Loucy (cell line): ENCODE measurements around the gene GZF1.

Experiments
- H2AFZ ChIP-seq: fragments of 200-600 bp; sonication (generic); 2 replicates; pipeline ENCODE4 v1.6.0; 2016; ENCODE audit warnings: antibody characterized with exemption, mild to moderate bottlenecking, low read length, moderate library complexity
- H3F3A ChIP-seq: fragments of 200-600 bp; 2 replicates; pipeline ENCODE4 v1.6.0; 2016; ENCODE audit warnings: antibody characterized with exemption, low read depth, mild to moderate bottlenecking
- H3K27me3 ChIP-seq: fragments of 200-600 bp; sonication (generic); 2 replicates; pipeline ENCODE4 v1.6.1; 2014; ENCODE audit warnings: low read length, mild to moderate bottlenecking; ENCODE audit not compliant: insufficient read depth, poor library complexity, severe bottlenecking
- H3K36me3 ChIP-seq: fragments of 200-600 bp; sonication (generic); 2 replicates; pipeline ENCODE4 v1.6.1; 2016; ENCODE audit warnings: low read length; ENCODE audit not compliant: insufficient read depth
- H3K4me1 ChIP-seq: fragments of 200-600 bp; sonication (generic); 2 replicates; pipeline ENCODE4 v1.5.1; 2014; ENCODE audit warnings: low read length, mild to moderate bottlenecking; ENCODE audit not compliant: insufficient read depth, poor library complexity, severe bottlenecking
- H3K4me2 ChIP-seq: fragments of 200-600 bp; sonication (generic); 2 replicates; pipeline ENCODE4 v1.6.0; 2014; ENCODE audit warnings: antibody characterized with exemption, low read length, low read depth, mild to moderate bottlenecking; ENCODE audit not compliant: poor library complexity, severe bottlenecking
- H3K4me3 ChIP-seq: fragments of 200-600 bp; sonication (generic); 2 replicates; pipeline ENCODE4 v1.5.1; 2014; ENCODE audit warnings: low read length, mild to moderate bottlenecking, mixed read lengths; ENCODE audit not compliant: poor library complexity, severe bottlenecking
- H3K79me2 ChIP-seq: fragments of 200-600 bp; sonication (generic); 2 replicates; pipeline ENCODE4 v1.6.1; 2014; ENCODE audit warnings: low read length; ENCODE audit not compliant: insufficient read depth
- H3K9ac ChIP-seq: fragments of 200-600 bp; sonication (generic); 2 replicates; pipeline ENCODE4 v1.6.0; 2014; ENCODE audit warnings: mild to moderate bottlenecking, low read depth, low read length, moderate library complexity; ENCODE audit not compliant: poor library complexity, severe bottlenecking
- H3K9me2 ChIP-seq: fragments of 200-600 bp; sonication (generic); replicated peaks from 2 replicates; pipeline ENCODE4 v1.6.1; 2016; ENCODE audit warnings: low read depth, low read length, mixed read lengths
- H3K9me3 ChIP-seq: fragments of 200-600 bp; sonication (generic); 2 replicates; pipeline ENCODE4 v1.6.1; 2014; ENCODE audit warnings: mild to moderate bottlenecking, antibody characterized with exemption, low read length, low read depth; ENCODE audit not compliant: insufficient read depth
- H4K20me1 ChIP-seq: fragments of 200-600 bp; sonication (generic); 2 replicates; pipeline ENCODE4 v1.6.0; 2014; ENCODE audit warnings: antibody characterized with exemption, low read length, mild to moderate bottlenecking; ENCODE audit not compliant: insufficient read depth, poor library complexity, severe bottlenecking
- EZH2phosphoT487 ChIP-seq: fragments of 200-600 bp; IDR thresholded peaks from 2 replicates; pipeline ENCODE4 v1.6.1; 2018; ENCODE audit warnings: antibody characterized with exemption, mild to moderate bottlenecking, moderate library complexity, borderline replicate concordance
- TF ChIP-seq, protein P1 (sequence below): fragments of 200-600 bp; sonication (generic); conservative IDR thresholded peaks from 2 replicates; pipeline ENCODE4 v1.5.1; 2014; ENCODE audit warnings: mild to moderate bottlenecking, antibody characterized with exemption, low read length

The GZF1 gene

DNA sequence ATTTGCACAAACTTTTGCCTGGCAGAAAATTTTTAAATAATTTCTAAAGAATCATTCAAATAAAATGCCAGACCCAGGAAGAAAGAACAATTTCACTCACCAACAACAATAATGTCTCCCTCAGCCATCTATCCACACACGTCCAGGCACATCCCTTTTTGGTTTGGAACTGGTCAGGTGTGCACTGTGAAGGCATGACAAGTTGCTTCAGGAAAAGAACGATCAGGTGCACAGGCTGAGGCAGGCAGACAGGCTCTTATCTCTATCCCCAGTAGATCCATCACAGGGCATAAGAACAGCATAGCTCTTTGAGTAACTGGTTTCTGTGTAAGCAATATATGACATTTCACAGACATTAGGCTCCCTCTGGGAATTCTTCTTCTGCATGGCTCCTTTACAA lies 29.5 kb upstream of the GZF1 start:
- Histone ChIP-seq H3K4me1 (peaks cover 3% of the 10 kb centered on the region), H3K79me2 (no peaks in the 10 kb centered on the region), H3K9me3 (no peaks in the 10 kb centered on the region; the same call in 1 of the 2 replicates), H3K9me2 (no peaks in the 10 kb centered on the region), H3K9ac (no peak overlapping the region), H3K36me3 (no peaks in the 10 kb centered on the region), H2AFZ (no peak overlapping the region), H3K4me2 (no peak overlapping the region), H3F3A (no peaks in the 10 kb centered on the region), H3K27me3 (no peaks in the 10 kb centered on the region), H4K20me1 (no peaks in the 10 kb centered on the region), H3K4me3 (no peak overlapping the region)
- no peak for TF ChIP-seq EZH2phosphoT487
- TF ChIP-seq, protein P1, sequence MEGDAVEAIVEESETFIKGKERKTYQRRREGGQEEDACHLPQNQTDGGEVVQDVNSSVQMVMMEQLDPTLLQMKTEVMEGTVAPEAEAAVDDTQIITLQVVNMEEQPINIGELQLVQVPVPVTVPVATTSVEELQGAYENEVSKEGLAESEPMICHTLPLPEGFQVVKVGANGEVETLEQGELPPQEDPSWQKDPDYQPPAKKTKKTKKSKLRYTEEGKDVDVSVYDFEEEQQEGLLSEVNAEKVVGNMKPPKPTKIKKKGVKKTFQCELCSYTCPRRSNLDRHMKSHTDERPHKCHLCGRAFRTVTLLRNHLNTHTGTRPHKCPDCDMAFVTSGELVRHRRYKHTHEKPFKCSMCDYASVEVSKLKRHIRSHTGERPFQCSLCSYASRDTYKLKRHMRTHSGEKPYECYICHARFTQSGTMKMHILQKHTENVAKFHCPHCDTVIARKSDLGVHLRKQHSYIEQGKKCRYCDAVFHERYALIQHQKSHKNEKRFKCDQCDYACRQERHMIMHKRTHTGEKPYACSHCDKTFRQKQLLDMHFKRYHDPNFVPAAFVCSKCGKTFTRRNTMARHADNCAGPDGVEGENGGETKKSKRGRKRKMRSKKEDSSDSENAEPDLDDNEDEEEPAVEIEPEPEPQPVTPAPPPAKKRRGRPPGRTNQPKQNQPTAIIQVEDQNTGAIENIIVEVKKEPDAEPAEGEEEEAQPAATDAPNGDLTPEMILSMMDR: no peak

DNA sequence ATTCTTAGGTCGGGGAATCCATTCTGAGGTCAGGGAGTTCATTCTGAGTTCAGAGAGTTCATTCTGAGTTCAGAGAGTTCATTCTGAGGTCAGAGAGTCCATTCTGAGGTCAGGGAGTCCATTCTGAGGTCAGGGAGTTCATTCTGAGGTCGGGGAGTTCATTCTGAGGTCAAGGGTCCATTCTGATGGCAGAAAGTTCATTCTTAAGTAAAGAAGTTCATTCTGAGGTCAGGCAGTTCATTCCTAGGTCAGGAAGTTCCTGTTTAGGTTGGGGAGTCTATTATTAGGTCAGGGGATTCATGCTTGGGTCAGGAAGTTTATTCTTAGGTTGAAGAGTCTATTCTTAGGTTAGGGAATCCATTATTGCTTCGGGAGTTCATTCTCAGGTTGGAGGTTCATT lies 27.9 kb upstream of the GZF1 start:
- Histone ChIP-seq H2AFZ (no peak overlapping the region), H3K9me2 (no peaks in the 10 kb centered on the region), H3K27me3 (no peaks in the 10 kb centered on the region), H3F3A (no peaks in the 10 kb centered on the region), H3K9me3 (no peaks in the 10 kb centered on the region; the same call in 1 of the 2 replicates), H4K20me1 (no peaks in the 10 kb centered on the region), H3K4me1 (peaks cover 3% of the 10 kb centered on the region), H3K9ac (no peak overlapping the region), H3K79me2 (no peaks in the 10 kb centered on the region), H3K36me3 (no peaks in the 10 kb centered on the region), H3K4me3 (no peak overlapping the region), H3K4me2 (no peak overlapping the region)
- TF ChIP-seq EZH2phosphoT487: no peak
- TF ChIP-seq, protein P1: no peak

DNA sequence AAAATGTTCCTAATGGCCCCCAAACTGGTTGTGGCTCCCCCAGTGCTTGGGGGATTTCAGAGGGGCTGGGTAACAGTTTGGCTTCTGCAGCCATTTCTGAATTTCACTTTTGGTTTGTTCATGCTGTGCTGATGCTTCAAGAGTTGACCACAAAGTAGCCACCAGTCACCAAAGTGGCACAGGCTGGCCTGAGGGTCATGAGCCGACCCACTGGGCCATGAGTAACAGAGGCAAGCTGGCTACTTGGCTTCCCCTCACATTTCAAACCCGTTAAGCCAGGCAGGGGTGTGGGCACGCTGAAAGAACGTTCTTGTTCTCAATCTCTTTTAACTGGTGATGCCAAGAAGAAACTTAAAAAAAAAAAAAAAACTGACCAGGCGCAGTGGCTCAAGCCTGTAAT lies 26.5 kb upstream of the GZF1 start:
- no peaks in the 10 kb centered on the region for H4K20me1 ChIP-seq
- H3K9me2 ChIP-seq: no peaks in the 10 kb centered on the region
- no peaks in the 10 kb centered on the region for H3K36me3 ChIP-seq
- no peak overlapping the region for H3K4me2 ChIP-seq
- TF ChIP-seq, protein P1: no peak
- no peak for TF ChIP-seq EZH2phosphoT487
- H3K9me3 ChIP-seq: no peaks in the 10 kb centered on the region
- peaks cover 3% of the 10 kb centered on the region for H3K4me1 ChIP-seq
- H2AFZ ChIP-seq: no peak overlapping the region
- no peaks in the 10 kb centered on the region for H3K79me2 ChIP-seq
- no peaks in the 10 kb centered on the region for H3K27me3 ChIP-seq
- H3K9ac ChIP-seq: no peak overlapping the region
- no peaks in the 10 kb centered on the region for H3F3A ChIP-seq
- no peak overlapping the region for H3K4me3 ChIP-seq
